HCT116 (cell line): ENCODE results near the gene SEH1L. TPM values are rescaled to one million over a fixed set of nuclear protein-coding genes. Genes with fewer than 3 reads are reported as not detected.

Experiments used
- ATAC-seq: fragments of 200-7000 bp; cut with Tn5 transposase; 2 replicates; pipeline ENCODE4 v1.9.1; 2020; ENCODE audit warnings: mild to moderate bottlenecking, moderate library complexity
- BruUV-seq: library from RNA; stranded (reverse); fragments of 400-500 nt; replicated peaks from 2 replicates; lab custom pipeline; 2021; lab: Mats Ljungman, UMichigan
- CTCF ChIA-PET: fragments of 300-600 bp; sonication (Branson Sonifier 250); formaldehyde crosslinking; loops from one replicate; lab custom pipeline; 2021; ENCODE audit warnings: antibody characterized with exemption; lab: Charles Lee
- POLR2A ChIA-PET: fragments of 300-600, 350-600 bp; sonication (Branson Sonifier 250); formaldehyde crosslinking; loops from one replicate; lab custom pipeline; 2021; ENCODE audit warnings: antibody characterized with exemption; lab: Charles Lee
- RAD21 ChIA-PET, 2 experiments: fragments of 300-600 bp; sonication (Branson Sonifier 250); formaldehyde crosslinking; loops; one replicate each; lab custom pipeline; 2023; ENCODE audit warnings: low total read pairs in 2 of 2; ENCODE audit not compliant: uncharacterized antibody in 2 of 2, unreplicated experiment in 2 of 2, low non-redundant PET in 1 of 2; lab: Charles Lee
- DNase-seq: peaks from one replicate; pipeline ENCODE4 v3.0.0-alpha.2; 2010; ENCODE audit warnings: low read depth, low spot score
- H2AFZ ChIP-seq: fragments of 200-600 bp; shearing (Covaris generic), sonication (generic); 2 replicates; pipeline ENCODE4 v1.6.1; 2017; ENCODE audit warnings: low read depth, mixed run types, mixed read lengths, antibody characterized with exemption, low read length; ENCODE audit not compliant: poor library complexity, severe bottlenecking
- H3K27ac ChIP-seq: 2 replicates; pipeline ENCODE4 v1.5.1; 2012; ENCODE audit warnings: low read depth, low read length
- H3K27me3 ChIP-seq: fragments of 200-600 bp; sonication (generic); 2 replicates; pipeline ENCODE4 v1.6.1; 2016; ENCODE audit warnings: mixed run types, low read length, mixed read lengths; ENCODE audit not compliant: insufficient read depth
- H3K36me3 ChIP-seq, 2 experiments: fragments of 200-500 bp in 1 of 2; fragments of 200-600 bp in 1 of 2; sonication (Bioruptor generic) in 1 of 2; sonication (generic) in 1 of 2; 2 replicates each; pipeline versions ENCODE4 v1.5.1 to v1.6.1; 2014 to 2016; ENCODE audit warnings: low read length in 2 of 2, inconsistent platforms in 1 of 2, mixed read lengths in 1 of 2, mixed run types in 1 of 2; ENCODE audit not compliant: insufficient read depth in 2 of 2, control insufficient read depth in 1 of 2
- H3K4me1 ChIP-seq, 2 experiments: fragments of 200-600 bp in 1 of 2; sonication (generic) in 1 of 2; 2 replicates each; pipeline versions ENCODE4 v1.5.1 to v1.6.1; 2012 to 2017; ENCODE audit warnings: low read length in 2 of 2, inconsistent platforms in 1 of 2, mild to moderate bottlenecking in 1 of 2, mixed read lengths in 1 of 2, mixed run types in 1 of 2, moderate library complexity in 1 of 2; ENCODE audit not compliant: insufficient read depth in 2 of 2, control insufficient read depth in 1 of 2
- H3K4me2 ChIP-seq: fragments of 200-600 bp; sonication (generic); 2 replicates; pipeline ENCODE4 v1.6.1; 2017; ENCODE audit warnings: mixed run types, low read length, mixed read lengths
- H3K4me3 ChIP-seq, 2 experiments: fragments of 200-600 bp in 1 of 2; sonication (generic) in 1 of 2; replicated peaks in 1 of 2; 2 replicates each; pipeline ENCODE4 v1.5.1; 2011 to 2016; ENCODE audit warnings: low read length in 2 of 2, control low read depth in 1 of 2, low read depth in 1 of 2, mild to moderate bottlenecking in 1 of 2, mixed read lengths in 1 of 2, mixed run types in 1 of 2
- H3K79me2 ChIP-seq: fragments of 200-600 bp; sonication (generic); 2 replicates; pipeline ENCODE4 v1.6.1; 2017; ENCODE audit warnings: mild to moderate bottlenecking, mixed run types, low read length, moderate library complexity, mixed read lengths; ENCODE audit not compliant: insufficient read depth
- H3K9ac ChIP-seq: fragments of 200-600 bp; sonication (generic); 2 replicates; pipeline ENCODE4 v1.6.1; 2016; ENCODE audit warnings: low read length, mixed read lengths
- H3K9me2 ChIP-seq: fragments of 200-600 bp; sonication (generic), shearing (Covaris generic); 2 replicates; pipeline ENCODE4 v1.6.1; 2017; ENCODE audit warnings: mixed run types, mild to moderate bottlenecking, moderate library complexity; ENCODE audit not compliant: insufficient read depth
- H3K9me3 ChIP-seq, 2 experiments: fragments of 200-500 bp in 1 of 2; fragments of 200-600 bp in 1 of 2; sonication (Bioruptor generic) in 1 of 2; sonication (generic) in 1 of 2; 2 replicates each; pipeline ENCODE4 v1.6.1; 2014 to 2017; ENCODE audit warnings: low read length in 2 of 2, mixed read lengths in 2 of 2, inconsistent platforms in 1 of 2, low read depth in 1 of 2, mild to moderate bottlenecking in 1 of 2, mixed run types in 1 of 2, moderate library complexity in 1 of 2; ENCODE audit not compliant: control insufficient read depth in 1 of 2, insufficient read depth in 1 of 2
- H4K20me1 ChIP-seq: fragments of 200-600 bp; sonication (generic), shearing (Covaris generic); 2 replicates; pipeline ENCODE4 v1.6.1; 2017; ENCODE audit warnings: mixed run types, mild to moderate bottlenecking, moderate library complexity; ENCODE audit not compliant: insufficient read depth
- JUND ChIP-seq: IDR thresholded peaks from 2 replicates; pipeline ENCODE4 v1.6.1; 2012
- POLR2AphosphoS5 ChIP-seq: IDR thresholded peaks from 2 replicates; pipeline ENCODE4 v1.6.1; 2011; ENCODE audit warnings: mild to moderate bottlenecking, low read depth, low read length, moderate library complexity
- RAD21 ChIP-seq: IDR thresholded peaks from 2 replicates; pipeline ENCODE4 v1.6.1; 2012; ENCODE audit warnings: low read depth, mild to moderate bottlenecking
- SIN3A ChIP-seq: IDR thresholded peaks from 2 replicates; pipeline ENCODE4 v1.6.1; 2012; ENCODE audit warnings: low read depth
- YY1 ChIP-seq: IDR thresholded peaks from 2 replicates; pipeline ENCODE4 v1.6.1; 2011; ENCODE audit warnings: low read length, low read depth, moderate library complexity, mild to moderate bottlenecking; ENCODE audit not compliant: insufficient replicate concordance; ENCODE audit errors: extremely low read depth
- ZNF274 ChIP-seq: fragments of 200-500 bp; sonication (Bioruptor generic); IDR thresholded peaks from 2 replicates; pipeline ENCODE4 v1.6.1; 2014; ENCODE audit warnings: mild to moderate bottlenecking, low read depth, low read length, inconsistent platforms
- intact Hi-C: fragments of 100-400 bp; cut with micrococcal nuclease; formaldehyde crosslinking; loops from 2 replicates; pipeline ENCODE4 v1.10.0; 2022
- total RNA-seq: library from RNA; stranded (reverse); gene quantifications from one replicate; pipeline ENCODE4 v1.2.1, GENCODE V29; 2021; ENCODE audit not compliant: unreplicated experiment
- TF ChIP-seq, protein P1 (sequence below), 3 experiments: fragments of 200-600 bp in 1 of 3; sonication (generic) in 1 of 3; IDR thresholded peaks in 2 of 3; conservative IDR thresholded peaks in 1 of 3; 2 replicates each; pipeline ENCODE4 v1.5.1; 2012 to 2017; ENCODE audit warnings: low read depth in 2 of 3, low read length in 2 of 3, antibody characterized with exemption in 1 of 3, borderline replicate concordance in 1 of 3, control low read depth in 1 of 3, mild to moderate bottlenecking in 1 of 3, mixed read lengths in 1 of 3, mixed run types in 1 of 3, moderate library complexity in 1 of 3; ENCODE audit not compliant: insufficient read depth in 1 of 3
- TF ChIP-seq, protein P2 (sequence below): IDR thresholded peaks from 2 replicates; pipeline ENCODE4 v1.6.1; 2012

SEH1L gene
- total RNA-seq, 1 experiment from 2014 or later = 83.7 TPM

DNA sequence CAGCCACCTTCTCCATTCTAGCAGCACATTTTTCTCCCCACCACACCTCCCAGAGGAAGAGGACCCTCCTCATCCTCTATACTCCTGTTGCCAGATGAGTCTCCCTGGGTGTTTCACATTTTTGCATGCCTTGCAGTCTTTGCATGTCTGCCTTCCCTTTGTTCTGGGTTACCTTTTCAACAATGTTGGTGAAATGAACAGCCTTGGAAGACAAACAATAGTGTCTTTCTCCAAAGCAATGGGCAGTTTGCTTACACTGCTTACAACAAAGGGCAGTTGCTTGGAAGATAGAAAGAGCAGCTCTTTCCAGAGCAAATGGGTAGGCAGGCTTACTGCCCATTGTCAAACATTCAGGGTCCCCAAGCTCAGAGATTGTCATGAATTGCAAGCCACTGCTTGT, 14.5 kb upstream of the SEH1L start:
- H3K9me3 ChIP-seq = no peaks in the 10 kb centered on the region
- TF ChIP-seq, protein P1, sequence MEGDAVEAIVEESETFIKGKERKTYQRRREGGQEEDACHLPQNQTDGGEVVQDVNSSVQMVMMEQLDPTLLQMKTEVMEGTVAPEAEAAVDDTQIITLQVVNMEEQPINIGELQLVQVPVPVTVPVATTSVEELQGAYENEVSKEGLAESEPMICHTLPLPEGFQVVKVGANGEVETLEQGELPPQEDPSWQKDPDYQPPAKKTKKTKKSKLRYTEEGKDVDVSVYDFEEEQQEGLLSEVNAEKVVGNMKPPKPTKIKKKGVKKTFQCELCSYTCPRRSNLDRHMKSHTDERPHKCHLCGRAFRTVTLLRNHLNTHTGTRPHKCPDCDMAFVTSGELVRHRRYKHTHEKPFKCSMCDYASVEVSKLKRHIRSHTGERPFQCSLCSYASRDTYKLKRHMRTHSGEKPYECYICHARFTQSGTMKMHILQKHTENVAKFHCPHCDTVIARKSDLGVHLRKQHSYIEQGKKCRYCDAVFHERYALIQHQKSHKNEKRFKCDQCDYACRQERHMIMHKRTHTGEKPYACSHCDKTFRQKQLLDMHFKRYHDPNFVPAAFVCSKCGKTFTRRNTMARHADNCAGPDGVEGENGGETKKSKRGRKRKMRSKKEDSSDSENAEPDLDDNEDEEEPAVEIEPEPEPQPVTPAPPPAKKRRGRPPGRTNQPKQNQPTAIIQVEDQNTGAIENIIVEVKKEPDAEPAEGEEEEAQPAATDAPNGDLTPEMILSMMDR (IDR thresholded peaks at IDR 0.05 in 2 of 3, conservative IDR thresholded peaks at IDR 0.05 in 1 of 3; ENCODE audit: borderline replicate concordance in 1 of 3, insufficient read depth in 1 of 3, low read depth in 2 of 3, low read length in 2 of 3) = no peak
- TF ChIP-seq ZNF274 (no peak), JUND (no peak)
- TF ChIP-seq, protein P2, sequence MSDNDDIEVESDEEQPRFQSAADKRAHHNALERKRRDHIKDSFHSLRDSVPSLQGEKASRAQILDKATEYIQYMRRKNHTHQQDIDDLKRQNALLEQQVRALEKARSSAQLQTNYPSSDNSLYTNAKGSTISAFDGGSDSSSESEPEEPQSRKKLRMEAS = no peak
- no peaks in the 10 kb centered on the region for H3K27me3 ChIP-seq
- no peaks in the 10 kb centered on the region for H3K9me2 ChIP-seq
- no peak overlapping the region for H3K4me2 ChIP-seq
- no peak overlapping the region for H3K4me3 ChIP-seq
- BruUV-seq = no TSS peak
- ATAC-seq = no peak
- no peak overlapping the region for H3K27ac ChIP-seq
- ChIA-PET CTCF (interaction anchor here (1.6 to 2.7 kb wide), 4 partner anchors 189 to 605 kb away, joined by 3 to 46 read pairs (median 17); no protein-coding TSS in a partner anchor), RAD21 (no interaction called here), POLR2A (interaction anchor here (0.6 kb wide), 1 partner anchor 242 kb away, joined by 4 read pairs; no protein-coding TSS in a partner anchor)
- H3K36me3 ChIP-seq = no peaks in the 10 kb centered on the region
- intact Hi-C loops = no loop called here
- no peak for DNase-seq
- no peaks in the 10 kb centered on the region for H3K79me2 ChIP-seq
- peaks cover 0 to 3% of the 10 kb centered on the region in 2 experiments; a peak in 1 of 4 replicates for H3K4me1 ChIP-seq
- no peak overlapping the region for H3K9ac ChIP-seq
- H4K20me1 ChIP-seq = no peaks in the 10 kb centered on the region
- H2AFZ ChIP-seq = no peak overlapping the region

DNA sequence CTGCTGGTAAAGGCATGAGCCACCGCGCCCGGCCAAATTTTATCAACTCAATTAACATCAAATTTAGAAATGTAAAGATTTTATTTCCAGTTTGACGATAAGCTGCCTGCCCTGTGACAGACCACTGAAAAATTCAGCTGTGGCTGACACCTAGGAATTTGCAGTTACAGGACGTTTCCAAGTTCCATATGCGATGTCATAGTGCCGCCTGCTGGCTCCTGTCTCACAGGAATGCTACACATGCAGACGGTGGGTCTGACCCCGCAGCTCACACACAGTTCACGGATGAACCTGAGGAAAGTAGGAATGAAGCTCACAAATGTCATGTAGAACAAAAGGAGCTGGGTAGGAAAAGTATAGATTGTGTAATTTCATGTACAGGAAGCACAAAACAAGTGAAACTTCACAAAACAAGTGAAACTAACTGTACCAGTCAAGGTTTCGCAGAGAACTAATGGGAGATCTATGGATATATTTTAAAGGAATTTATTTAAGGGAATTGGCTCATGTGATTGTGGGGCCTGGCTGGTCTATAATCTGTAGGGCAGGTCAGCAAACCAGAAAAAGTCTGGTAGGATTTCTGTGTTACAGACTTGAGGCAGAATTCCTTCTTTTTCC, 13.2 kb upstream of the SEH1L start:
- TF ChIP-seq, protein P1 (IDR thresholded peaks at IDR 0.05 in 2 of 3, conservative IDR thresholded peaks at IDR 0.05 in 1 of 3; ENCODE audit: borderline replicate concordance in 1 of 3, insufficient read depth in 1 of 3, low read depth in 2 of 3, low read length in 2 of 3) = peak; percentile 82 to 98 (median 93)
- TF ChIP-seq SIN3A (no peak), YY1 (peak; percentile 38), RAD21 (peak; percentile 97), POLR2AphosphoS5 (no peak)
- TF ChIP-seq, all 23 proteins: peak for 3
- no TSS peak for BruUV-seq
- H3K79me2 ChIP-seq = no peaks in the 10 kb centered on the region
- DNase-seq (peak; percentile 71), ATAC-seq (peak; percentile 100)
- ChIA-PET POLR2A (no interaction called here), CTCF (interaction anchor here (0.6 to 2.7 kb wide), 20 partner anchors 8 to 663 kb away, joined by 3 to 46 read pairs (median 3); partner anchors contain the start of gene AFG3L2), RAD21 (interaction anchor here (0.6 to 1.7 kb wide), 3 partner anchors 190 to 207 kb away, joined by 3 to 8 read pairs (median 4); no protein-coding TSS in a partner anchor)
- intact Hi-C loops = loop anchor here (1.0 kb wide), 4 partner anchors 190 to 543 kb away; no protein-coding TSS in a partner anchor
- peak overlapping the region; percentile 47; the same call in 1 of the 2 replicates for H3K4me2 ChIP-seq
- no peaks in the 10 kb centered on the region for H3K36me3 ChIP-seq
- peaks cover 0 to 3% of the 10 kb centered on the region in 2 experiments; a peak in 1 of 4 replicates for H3K4me1 ChIP-seq
- no peaks in the 10 kb centered on the region for H3K9me2 ChIP-seq
- H4K20me1 ChIP-seq = no peaks in the 10 kb centered on the region
- no peaks in the 10 kb centered on the region for H3K27me3 ChIP-seq
- H3K9ac ChIP-seq = no peak overlapping the region
- H2AFZ ChIP-seq = peak overlapping the region; percentile 92
- no peaks in the 10 kb centered on the region for H3K9me3 ChIP-seq
- H3K4me3 ChIP-seq = no peak overlapping the region
- H3K27ac ChIP-seq = no peak overlapping the region
